ENCODE data around the gene RASL10A.

RASL10A gene

DNA sequence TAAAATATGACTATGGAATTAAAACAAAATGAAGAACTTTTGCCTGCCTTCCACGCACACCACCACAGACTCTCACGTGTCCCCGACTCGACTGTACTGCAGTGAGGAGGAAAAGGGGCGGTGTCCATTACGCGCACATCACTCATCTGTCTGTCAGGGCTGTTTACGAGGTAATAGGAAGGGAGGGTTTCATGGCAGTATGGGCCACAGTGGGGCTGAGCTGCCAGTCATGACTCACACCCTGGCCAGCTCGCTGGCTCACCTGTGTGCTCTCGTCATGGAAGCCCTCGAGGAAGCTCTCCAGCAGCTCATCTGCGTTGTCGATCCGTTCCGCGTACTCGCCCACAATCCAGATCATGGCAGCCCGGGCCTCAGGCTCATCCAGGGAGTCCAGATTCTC, 33.5 kb upstream of the RASL10A start:
- TF ChIP-seq BACH2 (CRISPR knock-in tag; IDR thresholded peaks at IDR 0.05; ENCODE audit: borderline replicate concordance) (no peak), ZFP30 (CRISPR knock-in tag; IDR thresholded peaks at IDR 0.05) (no peak), ARNTL (CRISPR knock-in tag; IDR thresholded peaks at IDR 0.05; ENCODE audit: borderline replicate concordance, low read depth) (no peak), ZNF8 (CRISPR knock-in tag; IDR thresholded peaks at IDR 0.05) (no peak)
- TF ChIP-seq, protein P1, sequence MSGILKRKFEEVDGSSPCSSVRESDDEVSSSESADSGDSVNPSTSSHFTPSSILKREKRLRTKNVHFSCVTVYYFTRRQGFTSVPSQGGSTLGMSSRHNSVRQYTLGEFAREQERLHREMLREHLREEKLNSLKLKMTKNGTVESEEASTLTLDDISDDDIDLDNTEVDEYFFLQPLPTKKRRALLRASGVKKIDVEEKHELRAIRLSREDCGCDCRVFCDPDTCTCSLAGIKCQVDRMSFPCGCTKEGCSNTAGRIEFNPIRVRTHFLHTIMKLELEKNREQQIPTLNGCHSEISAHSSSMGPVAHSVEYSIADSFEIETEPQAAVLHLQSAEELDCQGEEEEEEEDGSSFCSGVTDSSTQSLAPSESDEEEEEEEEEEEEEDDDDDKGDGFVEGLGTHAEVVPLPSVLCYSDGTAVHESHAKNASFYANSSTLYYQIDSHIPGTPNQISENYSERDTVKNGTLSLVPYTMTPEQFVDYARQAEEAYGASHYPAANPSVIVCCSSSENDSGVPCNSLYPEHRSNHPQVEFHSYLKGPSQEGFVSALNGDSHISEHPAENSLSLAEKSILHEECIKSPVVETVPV (CRISPR knock-in tag; IDR thresholded peaks at IDR 0.05): no peak
- ATAC-seq: no peak

DNA sequence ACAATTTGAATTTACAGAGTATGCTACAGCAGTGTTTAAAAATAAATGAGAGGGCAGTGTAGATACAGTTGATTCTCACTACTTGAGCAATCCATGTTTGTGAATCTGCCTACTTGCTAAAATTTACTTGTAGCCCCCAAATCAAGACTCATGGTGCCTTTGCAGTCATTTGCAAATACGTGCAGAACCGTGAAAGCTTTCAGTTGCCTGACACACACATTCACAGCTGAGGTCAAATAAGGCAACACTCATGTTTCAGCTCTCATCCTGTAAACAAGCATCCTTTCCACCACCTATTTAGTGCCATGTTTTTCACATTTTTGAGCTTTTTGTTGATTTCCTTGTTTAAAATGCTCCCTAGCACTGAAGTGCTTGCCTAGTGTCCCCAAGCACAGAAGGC, 32.5 kb upstream of the RASL10A start:
- no peak for TF ChIP-seq ISL1 (CRISPR knock-in tag; IDR thresholded peaks at IDR 0.05)
- no peak for TF ChIP-seq CSDC2 (CRISPR knock-in tag; IDR thresholded peaks at IDR 0.05)
- TF ChIP-seq, protein P2, sequence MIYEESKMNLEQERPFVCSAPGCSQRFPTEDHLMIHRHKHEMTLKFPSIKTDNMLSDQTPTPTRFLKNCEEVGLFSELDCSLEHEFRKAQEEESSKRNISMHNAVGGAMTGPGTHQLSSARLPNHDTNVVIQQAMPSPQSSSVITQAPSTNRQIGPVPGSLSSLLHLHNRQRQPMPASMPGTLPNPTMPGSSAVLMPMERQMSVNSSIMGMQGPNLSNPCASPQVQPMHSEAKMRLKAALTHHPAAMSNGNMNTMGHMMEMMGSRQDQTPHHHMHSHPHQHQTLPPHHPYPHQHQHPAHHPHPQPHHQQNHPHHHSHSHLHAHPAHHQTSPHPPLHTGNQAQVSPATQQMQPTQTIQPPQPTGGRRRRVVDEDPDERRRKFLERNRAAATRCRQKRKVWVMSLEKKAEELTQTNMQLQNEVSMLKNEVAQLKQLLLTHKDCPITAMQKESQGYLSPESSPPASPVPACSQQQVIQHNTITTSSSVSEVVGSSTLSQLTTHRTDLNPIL (CRISPR knock-in tag; IDR thresholded peaks at IDR 0.05; ENCODE audit: low read depth): no peak
- no peak for TF ChIP-seq BACH2 (CRISPR knock-in tag; IDR thresholded peaks at IDR 0.05; ENCODE audit: borderline replicate concordance)
- TF ChIP-seq SNAI2 (CRISPR knock-in tag; IDR thresholded peaks at IDR 0.05): no peak
- no peak for TF ChIP-seq ZNF565 (CRISPR knock-in tag; conservative IDR thresholded peaks at IDR 0.05; ENCODE audit: low read depth)
- no peak for TF ChIP-seq ARNTL (CRISPR knock-in tag; IDR thresholded peaks at IDR 0.05; ENCODE audit: borderline replicate concordance, low read depth)
- no peak for TF ChIP-seq ZNF8 (CRISPR knock-in tag; IDR thresholded peaks at IDR 0.05)
- no peak for TF ChIP-seq TOX (CRISPR knock-in tag; IDR thresholded peaks at IDR 0.05; ENCODE audit: borderline replicate concordance)
- TF ChIP-seq, protein P3, sequence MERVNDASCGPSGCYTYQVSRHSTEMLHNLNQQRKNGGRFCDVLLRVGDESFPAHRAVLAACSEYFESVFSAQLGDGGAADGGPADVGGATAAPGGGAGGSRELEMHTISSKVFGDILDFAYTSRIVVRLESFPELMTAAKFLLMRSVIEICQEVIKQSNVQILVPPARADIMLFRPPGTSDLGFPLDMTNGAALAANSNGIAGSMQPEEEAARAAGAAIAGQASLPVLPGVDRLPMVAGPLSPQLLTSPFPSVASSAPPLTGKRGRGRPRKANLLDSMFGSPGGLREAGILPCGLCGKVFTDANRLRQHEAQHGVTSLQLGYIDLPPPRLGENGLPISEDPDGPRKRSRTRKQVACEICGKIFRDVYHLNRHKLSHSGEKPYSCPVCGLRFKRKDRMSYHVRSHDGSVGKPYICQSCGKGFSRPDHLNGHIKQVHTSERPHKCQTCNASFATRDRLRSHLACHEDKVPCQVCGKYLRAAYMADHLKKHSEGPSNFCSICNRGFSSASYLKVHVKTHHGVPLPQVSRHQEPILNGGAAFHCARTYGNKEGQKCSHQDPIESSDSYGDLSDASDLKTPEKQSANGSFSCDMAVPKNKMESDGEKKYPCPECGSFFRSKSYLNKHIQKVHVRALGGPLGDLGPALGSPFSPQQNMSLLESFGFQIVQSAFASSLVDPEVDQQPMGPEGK (CRISPR knock-in tag; IDR thresholded peaks at IDR 0.05; ENCODE audit: borderline replicate concordance): no peak
- no peak for TF ChIP-seq ESRRG (CRISPR knock-in tag; IDR thresholded peaks at IDR 0.05)
- TF ChIP-seq, protein P4, sequence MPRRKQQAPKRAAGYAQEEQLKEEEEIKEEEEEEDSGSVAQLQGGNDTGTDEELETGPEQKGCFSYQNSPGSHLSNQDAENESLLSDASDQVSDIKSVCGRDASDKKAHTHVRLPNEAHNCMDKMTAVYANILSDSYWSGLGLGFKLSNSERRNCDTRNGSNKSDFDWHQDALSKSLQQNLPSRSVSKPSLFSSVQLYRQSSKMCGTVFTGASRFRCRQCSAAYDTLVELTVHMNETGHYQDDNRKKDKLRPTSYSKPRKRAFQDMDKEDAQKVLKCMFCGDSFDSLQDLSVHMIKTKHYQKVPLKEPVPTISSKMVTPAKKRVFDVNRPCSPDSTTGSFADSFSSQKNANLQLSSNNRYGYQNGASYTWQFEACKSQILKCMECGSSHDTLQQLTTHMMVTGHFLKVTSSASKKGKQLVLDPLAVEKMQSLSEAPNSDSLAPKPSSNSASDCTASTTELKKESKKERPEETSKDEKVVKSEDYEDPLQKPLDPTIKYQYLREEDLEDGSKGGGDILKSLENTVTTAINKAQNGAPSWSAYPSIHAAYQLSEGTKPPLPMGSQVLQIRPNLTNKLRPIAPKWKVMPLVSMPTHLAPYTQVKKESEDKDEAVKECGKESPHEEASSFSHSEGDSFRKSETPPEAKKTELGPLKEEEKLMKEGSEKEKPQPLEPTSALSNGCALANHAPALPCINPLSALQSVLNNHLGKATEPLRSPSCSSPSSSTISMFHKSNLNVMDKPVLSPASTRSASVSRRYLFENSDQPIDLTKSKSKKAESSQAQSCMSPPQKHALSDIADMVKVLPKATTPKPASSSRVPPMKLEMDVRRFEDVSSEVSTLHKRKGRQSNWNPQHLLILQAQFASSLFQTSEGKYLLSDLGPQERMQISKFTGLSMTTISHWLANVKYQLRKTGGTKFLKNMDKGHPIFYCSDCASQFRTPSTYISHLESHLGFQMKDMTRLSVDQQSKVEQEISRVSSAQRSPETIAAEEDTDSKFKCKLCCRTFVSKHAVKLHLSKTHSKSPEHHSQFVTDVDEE (CRISPR knock-in tag; IDR thresholded peaks at IDR 0.05): no peak
- no peak for TF ChIP-seq ZNF70 (CRISPR knock-in tag; IDR thresholded peaks at IDR 0.05)
- no peak for TF ChIP-seq OSR1 (CRISPR knock-in tag; IDR thresholded peaks at IDR 0.05)
- TF ChIP-seq RARB (CRISPR knock-in tag; IDR thresholded peaks at IDR 0.05): no peak
- no peak for TF ChIP-seq ZFP30 (CRISPR knock-in tag; IDR thresholded peaks at IDR 0.05)
- ATAC-seq: no peak

DNA sequence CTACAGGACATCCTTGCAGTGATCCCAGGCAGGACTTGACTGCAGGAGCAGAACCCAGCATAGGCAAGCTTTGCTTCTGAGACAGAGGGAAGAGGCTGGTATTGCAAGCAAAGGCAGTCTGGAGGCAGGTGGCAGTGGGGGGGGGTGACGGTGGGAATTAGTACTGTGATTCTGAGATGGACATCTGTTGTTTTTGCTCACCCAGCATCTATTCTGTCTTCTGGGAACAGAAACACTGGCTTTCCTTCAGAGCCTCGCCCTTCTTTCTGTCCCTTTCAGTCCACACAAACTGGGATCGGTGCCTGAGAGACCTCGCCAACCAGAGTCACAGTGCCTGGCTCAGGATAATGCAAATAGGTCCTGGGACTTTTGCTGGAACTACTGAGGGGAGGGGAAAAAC, 31.2 kb upstream of the RASL10A start:
- no peak for ATAC-seq
- TF ChIP-seq ZFP3 (CRISPR knock-in tag; IDR thresholded peaks at IDR 0.05): no peak
- TF ChIP-seq, protein P2 (CRISPR knock-in tag; IDR thresholded peaks at IDR 0.05; ENCODE audit: low read depth): no peak
- TF ChIP-seq GLIS3 (CRISPR knock-in tag; IDR thresholded peaks at IDR 0.05): no peak
- TF ChIP-seq ZNF565 (CRISPR knock-in tag; conservative IDR thresholded peaks at IDR 0.05; ENCODE audit: low read depth): no peak

DNA sequence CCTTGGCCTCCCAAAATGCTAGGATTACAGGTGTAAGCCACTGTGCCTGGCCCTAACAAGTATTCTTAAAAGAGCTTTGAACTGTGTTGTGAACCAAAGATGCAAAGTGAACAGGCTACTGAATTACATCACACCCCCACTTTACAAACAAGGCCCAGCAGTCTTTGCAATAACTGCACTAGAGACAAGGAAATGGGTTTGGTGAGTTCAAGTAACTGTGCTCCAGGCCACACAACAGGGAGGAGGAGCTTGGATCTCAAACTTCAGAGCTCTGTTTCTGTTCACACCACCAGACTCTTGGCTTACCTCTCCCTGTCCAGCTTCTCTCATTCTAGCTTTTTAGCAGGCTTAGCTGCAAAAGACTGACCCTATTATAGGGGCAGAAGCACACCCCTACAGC, 30.4 kb upstream of the RASL10A start:
- no peak for ATAC-seq
- TF ChIP-seq, protein P4 (CRISPR knock-in tag; IDR thresholded peaks at IDR 0.05): no peak
- no peak for TF ChIP-seq TOX (CRISPR knock-in tag; IDR thresholded peaks at IDR 0.05; ENCODE audit: borderline replicate concordance)
- TF ChIP-seq ARNTL (CRISPR knock-in tag; IDR thresholded peaks at IDR 0.05; ENCODE audit: borderline replicate concordance, low read depth): no peak
- TF ChIP-seq, protein P5, sequence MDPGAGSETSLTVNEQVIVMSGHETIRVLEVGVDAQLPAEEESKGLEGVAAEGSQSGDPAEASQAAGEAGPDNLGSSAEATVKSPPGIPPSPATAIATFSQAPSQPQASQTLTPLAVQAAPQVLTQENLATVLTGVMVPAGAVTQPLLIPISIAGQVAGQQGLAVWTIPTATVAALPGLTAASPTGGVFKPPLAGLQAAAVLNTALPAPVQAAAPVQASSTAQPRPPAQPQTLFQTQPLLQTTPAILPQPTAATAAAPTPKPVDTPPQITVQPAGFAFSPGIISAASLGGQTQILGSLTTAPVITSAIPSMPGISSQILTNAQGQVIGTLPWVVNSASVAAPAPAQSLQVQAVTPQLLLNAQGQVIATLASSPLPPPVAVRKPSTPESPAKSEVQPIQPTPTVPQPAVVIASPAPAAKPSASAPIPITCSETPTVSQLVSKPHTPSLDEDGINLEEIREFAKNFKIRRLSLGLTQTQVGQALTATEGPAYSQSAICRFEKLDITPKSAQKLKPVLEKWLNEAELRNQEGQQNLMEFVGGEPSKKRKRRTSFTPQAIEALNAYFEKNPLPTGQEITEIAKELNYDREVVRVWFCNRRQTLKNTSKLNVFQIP (CRISPR knock-in tag; IDR thresholded peaks at IDR 0.05; ENCODE audit: borderline replicate concordance, low read depth): no peak
- no peak for TF ChIP-seq SNAI2 (CRISPR knock-in tag; IDR thresholded peaks at IDR 0.05)
- no peak for TF ChIP-seq PPARA (CRISPR knock-in tag; IDR thresholded peaks at IDR 0.05; ENCODE audit: borderline replicate concordance)
- TF ChIP-seq, protein P2 (CRISPR knock-in tag; IDR thresholded peaks at IDR 0.05; ENCODE audit: low read depth): no peak
- TF ChIP-seq ZNF70 (CRISPR knock-in tag; IDR thresholded peaks at IDR 0.05): no peak
- TF ChIP-seq CSDC2 (CRISPR knock-in tag; IDR thresholded peaks at IDR 0.05): no peak
